Tibial nerve (tissue), 4 donors: ENCODE results near the gene HEG1. TPM values are rescaled to one million over a fixed set of nuclear protein-coding genes. Genes with fewer than 3 reads are reported as not detected.

ENCODE experiments used
- DNase-seq, 2 donors: peaks; one replicate each; pipeline ENCODE4 v3.0.0-alpha.2; 2019; ENCODE audit warnings: low spot score in 2 of 2
- H3K27ac ChIP-seq, 4 donors: fragments of 200-600 bp; sonication (generic) in 3 of 4; one replicate each; pipeline ENCODE4 v1.5.1; 2017 to 2019; ENCODE audit warnings: mild to moderate bottlenecking in 1 of 4
- H3K27me3 ChIP-seq, 2 donors: fragments of 200-600 bp; sonication (generic) in 1 of 2; one replicate each; pipeline versions ENCODE4 v1.5.1 to v1.6.0; 2017 to 2019
- H3K36me3 ChIP-seq, 3 donors: fragments of 200-600 bp; sonication (generic); one replicate each; pipeline ENCODE4 v1.5.1; 2018 to 2019
- H3K4me1 ChIP-seq, 4 donors: fragments of 200-600 bp; sonication (generic) in 3 of 4; one replicate each; pipeline ENCODE4 v1.5.1; 2017 to 2019
- H3K4me3 ChIP-seq, 4 donors: fragments of 200-600 bp; sonication (generic) in 3 of 4; one replicate each; pipeline ENCODE4 v1.5.1; 2017 to 2019; ENCODE audit warnings: mild to moderate bottlenecking in 1 of 4, moderate library complexity in 1 of 4
- H3K9me3 ChIP-seq, 4 donors: fragments of 200-600 bp; sonication (generic) in 3 of 4; one replicate each; pipeline ENCODE4 v1.5.1; 2017 to 2019
- CTCF ChIP-seq, 5 experiments: fragments of 200-600 bp in 3 of 5; fragments of 450-650 bp in 2 of 5; sonication (generic) in 3 of 5; IDR thresholded peaks; one replicate each; pipeline ENCODE4 v1.5.1; 2016 to 2019; ENCODE audit warnings: antibody characterized with exemption in 5 of 5, mild to moderate bottlenecking in 3 of 5, moderate library complexity in 2 of 5
- EP300 ChIP-seq, 2 donors: sonication (generic); formaldehyde crosslinking; IDR thresholded peaks; one replicate each; pipeline ENCODE4 v1.6.1; 2017; ENCODE audit warnings: antibody characterized with exemption in 2 of 2, mild to moderate bottlenecking in 1 of 2
- POLR2A ChIP-seq, 2 donors: fragments of 450-650 bp; IDR thresholded peaks; one replicate each; pipeline ENCODE4 v1.6.1; 2017; ENCODE audit warnings: antibody characterized with exemption in 2 of 2, mild to moderate bottlenecking in 2 of 2, moderate library complexity in 2 of 2
- WGBS, 2 donors: methylation state at CpG; one replicate each; pipeline ENCODE4 v1.1.5; 2018; 5-methylcytosine and 5-hydroxymethylcytosine counted together
- total RNA-seq, 4 donors: library from RNA; depleted of rRNA; stranded (reverse); fragments of >200 nt; gene quantifications; one replicate each; pipeline ENCODE4 v1.1.0, GENCODE V29; 2016

HEG1 gene
- total RNA-seq, 4 donors from 2014 or later = 26.8 to 59.1 (median 42.5) TPM

DNA sequence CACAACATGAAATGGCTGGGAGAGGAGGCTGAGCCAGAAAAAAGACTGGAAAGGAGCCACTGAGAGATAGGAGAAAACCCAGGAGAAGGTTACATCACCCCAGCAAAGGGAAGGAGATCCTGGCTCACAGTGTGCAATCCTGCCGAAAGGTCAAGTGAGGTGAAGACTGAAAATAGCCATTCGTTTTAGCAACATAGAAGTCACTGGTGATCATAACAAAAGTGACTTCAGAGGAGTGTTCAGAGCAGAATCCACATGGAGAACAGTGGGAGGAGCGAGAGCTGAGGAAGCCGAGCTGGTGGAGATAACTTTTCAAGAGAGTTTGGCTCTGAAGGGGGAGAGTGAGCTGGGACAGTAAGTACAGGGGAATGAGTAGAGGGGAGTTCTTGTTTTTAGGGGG, 5.4 kb upstream of the HEG1 start:
- peak; percentile 21 to 82 for DNase-seq
- peaks cover 0 to 38% (median 11%) of the 10 kb centered on the region in 4 donors for H3K4me1 ChIP-seq

GRCh38 chr3:125059488-125060245, 3.9 kb upstream of the HEG1 start:
- H3K4me3 ChIP-seq = no peak overlapping the region
- no peak overlapping the region for H3K27ac ChIP-seq
- H3K36me3 ChIP-seq = no peaks in the 10 kb centered on the region
- no peak for TF ChIP-seq EP300 (IDR thresholded peaks at IDR 0.05)
- no peak for TF ChIP-seq POLR2A (IDR thresholded peaks at IDR 0.05)
- TF ChIP-seq CTCF (IDR thresholded peaks at IDR 0.05) = no peak
- no peaks in the 10 kb centered on the region for H3K9me3 ChIP-seq
- WGBS, 2 donors = 83 to 90% methylated on average over 4 to 7 of the region's 7 CpGs
- H3K4me1 ChIP-seq = peaks cover 0 to 38% (median 11%) of the 10 kb centered on the region in 4 donors
- H3K27me3 ChIP-seq = no peaks in the 10 kb centered on the region
- no peak for DNase-seq

More for the DNA sequence above, 5.4 kb upstream of the HEG1 start:
- Histone ChIP-seq H3K27me3 (no peaks in the 10 kb centered on the region), H3K4me3 (no peak overlapping the region), H3K36me3 (no peaks in the 10 kb centered on the region), H3K9me3 (no peaks in the 10 kb centered on the region), H3K27ac (peak overlapping the region; percentile 40 to 83 (median 64))
- 52 to 54% methylated on average over 4 of the region's 4 CpGs for WGBS, 2 donors
- TF ChIP-seq EP300 (IDR thresholded peaks at IDR 0.05) (peak in 1 of 2 donors; percentile 86), CTCF (IDR thresholded peaks at IDR 0.05) (no peak)

DNA sequence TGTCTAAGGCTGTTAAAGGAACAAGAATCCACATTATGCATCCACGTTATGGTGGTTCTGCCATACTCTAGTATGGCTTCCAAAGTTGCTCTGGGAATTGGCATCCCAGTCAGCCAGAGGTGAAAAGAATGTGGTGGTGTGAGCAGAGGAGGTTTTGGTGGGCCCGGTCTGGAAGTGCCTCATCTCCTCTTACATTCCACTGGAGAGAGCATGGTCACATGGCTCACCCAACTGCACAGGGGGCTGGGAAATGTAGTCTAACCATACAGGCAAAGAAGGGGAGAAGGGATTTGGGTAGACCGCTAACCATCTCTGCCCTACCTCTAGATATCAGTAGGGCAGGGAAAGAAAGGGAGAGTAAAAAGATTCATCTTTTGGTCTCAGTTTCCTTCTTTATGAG, 3.2 kb upstream of the HEG1 start:
- Histone ChIP-seq H3K9me3 (no peaks in the 10 kb centered on the region), H3K27ac (no peak overlapping the region), H3K27me3 (no peaks in the 10 kb centered on the region), H3K4me1 (peaks cover 0 to 43% (median 12%) of the 10 kb centered on the region in 4 donors), H3K4me3 (no peak overlapping the region), H3K36me3 (no peaks in the 10 kb centered on the region)
- TF ChIP-seq POLR2A (IDR thresholded peaks at IDR 0.05) (no peak), EP300 (IDR thresholded peaks at IDR 0.05) (no peak), CTCF (IDR thresholded peaks at IDR 0.05) (no peak)
- 91 to 98% methylated on average over 3 of the region's 3 CpGs for WGBS, 2 donors
- no peak for DNase-seq

GRCh38 chr3:125058529-125058928, 2.7 kb upstream of the HEG1 start:
- Histone ChIP-seq H3K27me3 (no peaks in the 10 kb centered on the region), H3K9me3 (no peaks in the 10 kb centered on the region), H3K36me3 (no peaks in the 10 kb centered on the region), H3K4me3 (no peak overlapping the region), H3K27ac (no peak overlapping the region), H3K4me1 (peaks cover 0 to 47% (median 15%) of the 10 kb centered on the region in 4 donors)
- 92 to 98% methylated on average over 3 of the region's 3 CpGs for WGBS, 2 donors
- TF ChIP-seq POLR2A (IDR thresholded peaks at IDR 0.05) = no peak
- TF ChIP-seq CTCF (IDR thresholded peaks at IDR 0.05) = no peak
- no peak for TF ChIP-seq EP300 (IDR thresholded peaks at IDR 0.05)
- no peak for DNase-seq

- 81 to 84% methylated on average over 3 of the region's 3 CpGs for whole genome bisulfite sequencing, 2 donors
- Histone ChIP-seq H3K27ac (peak overlapping the region in 2 of 4 donors; percentile 54 to 76), H3K36me3 (no peaks in the 10 kb centered on the region), H3K9me3 (no peaks in the 10 kb centered on the region), H3K4me3 (no peak overlapping the region), H3K4me1 (peaks cover 0 to 48% (median 24%) of the 10 kb centered on the region in 4 donors), H3K27me3 (no peaks in the 10 kb centered on the region)
- no peak for DNase-seq
- TF ChIP-seq POLR2A (IDR thresholded peaks at IDR 0.05) (no peak), CTCF (IDR thresholded peaks at IDR 0.05) (no peak), EP300 (IDR thresholded peaks at IDR 0.05) (no peak)
These were observed 1.5 kb upstream of the HEG1 start for GRCh38 chr3:125057186-125057850.
